Measurements from ENCODE around the gene RUNX1. TPM values are rescaled to one million over a fixed set of nuclear protein-coding genes. Genes with fewer than 3 reads are reported as not detected.

RUNX1 gene
- 10 to 100 TPM; 16.2 to 34.6 (median 26.4) TPM for total RNA-seq

DNA sequence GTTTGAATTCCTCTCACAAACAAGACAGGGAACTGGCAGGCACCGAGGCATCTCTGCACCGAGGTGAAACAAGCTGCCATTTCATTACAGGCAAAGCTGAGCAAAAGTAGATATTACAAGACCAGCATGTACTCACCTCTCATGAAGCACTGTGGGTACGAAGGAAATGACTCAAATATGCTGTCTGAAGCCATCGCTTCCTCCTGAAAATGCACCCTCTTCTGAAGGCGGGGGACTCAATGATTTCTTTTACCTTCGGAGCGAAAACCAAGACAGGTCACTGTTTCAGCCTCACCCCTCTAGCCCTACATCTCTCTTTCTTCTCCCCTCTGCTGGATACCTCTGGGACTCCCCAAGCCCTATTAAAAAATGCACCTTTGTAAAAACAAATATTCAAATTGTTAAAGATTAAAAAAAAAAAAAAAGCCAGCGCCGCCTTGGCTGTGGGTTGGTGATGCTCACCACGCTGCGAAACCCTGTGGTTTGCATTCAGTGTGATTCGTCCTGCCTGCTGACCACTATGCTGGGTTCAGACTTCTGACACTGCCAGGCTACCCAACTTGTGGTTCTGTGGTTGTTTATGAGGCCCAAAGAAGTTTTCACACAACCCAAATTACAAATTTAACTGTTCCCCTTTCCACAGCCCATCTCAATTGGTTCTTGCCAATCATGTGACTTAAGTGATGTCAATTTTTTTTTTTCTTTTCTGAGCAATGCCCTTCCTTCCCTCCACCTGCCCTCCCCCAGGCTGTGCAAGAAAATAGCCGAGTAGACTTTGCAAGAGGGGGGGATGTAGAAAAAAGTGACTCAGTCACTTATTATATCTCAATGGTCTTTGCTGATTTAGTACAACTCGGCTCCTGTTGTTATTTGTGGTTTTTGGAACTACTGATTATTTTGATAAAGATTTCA, at the start of gene RUNX1:
Gene RUNX1, minus strand, starts transcription at position 597 of the 912 bp plus-strand sequence.
- TF ChIP-seq, protein P1, sequence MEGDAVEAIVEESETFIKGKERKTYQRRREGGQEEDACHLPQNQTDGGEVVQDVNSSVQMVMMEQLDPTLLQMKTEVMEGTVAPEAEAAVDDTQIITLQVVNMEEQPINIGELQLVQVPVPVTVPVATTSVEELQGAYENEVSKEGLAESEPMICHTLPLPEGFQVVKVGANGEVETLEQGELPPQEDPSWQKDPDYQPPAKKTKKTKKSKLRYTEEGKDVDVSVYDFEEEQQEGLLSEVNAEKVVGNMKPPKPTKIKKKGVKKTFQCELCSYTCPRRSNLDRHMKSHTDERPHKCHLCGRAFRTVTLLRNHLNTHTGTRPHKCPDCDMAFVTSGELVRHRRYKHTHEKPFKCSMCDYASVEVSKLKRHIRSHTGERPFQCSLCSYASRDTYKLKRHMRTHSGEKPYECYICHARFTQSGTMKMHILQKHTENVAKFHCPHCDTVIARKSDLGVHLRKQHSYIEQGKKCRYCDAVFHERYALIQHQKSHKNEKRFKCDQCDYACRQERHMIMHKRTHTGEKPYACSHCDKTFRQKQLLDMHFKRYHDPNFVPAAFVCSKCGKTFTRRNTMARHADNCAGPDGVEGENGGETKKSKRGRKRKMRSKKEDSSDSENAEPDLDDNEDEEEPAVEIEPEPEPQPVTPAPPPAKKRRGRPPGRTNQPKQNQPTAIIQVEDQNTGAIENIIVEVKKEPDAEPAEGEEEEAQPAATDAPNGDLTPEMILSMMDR (IDR thresholded peaks at IDR 0.05; ENCODE audit: low read depth) = no peak

DNA sequence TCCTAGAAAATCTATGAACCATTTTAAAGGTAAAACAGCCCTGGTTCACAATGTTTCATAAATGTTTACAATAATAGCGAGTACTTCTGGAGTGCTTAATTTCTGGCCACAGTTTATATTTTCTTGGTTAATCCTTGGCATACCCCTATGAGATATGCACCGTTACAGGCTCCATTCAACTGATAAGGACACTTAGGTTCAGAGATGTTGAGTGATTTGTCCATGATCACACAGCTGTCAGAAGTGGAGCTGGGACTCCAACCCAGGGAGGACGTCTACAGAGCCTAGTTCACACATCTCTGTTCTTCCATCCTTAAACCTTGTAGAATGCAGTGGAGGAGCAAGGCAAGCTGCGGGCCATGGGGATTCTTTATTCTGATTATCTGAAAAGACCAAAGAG, 48.4 kb upstream of the RUNX1 start:
- TF ChIP-seq, protein P1 (IDR thresholded peaks at IDR 0.05; ENCODE audit: low read depth) = no peak

DNA sequence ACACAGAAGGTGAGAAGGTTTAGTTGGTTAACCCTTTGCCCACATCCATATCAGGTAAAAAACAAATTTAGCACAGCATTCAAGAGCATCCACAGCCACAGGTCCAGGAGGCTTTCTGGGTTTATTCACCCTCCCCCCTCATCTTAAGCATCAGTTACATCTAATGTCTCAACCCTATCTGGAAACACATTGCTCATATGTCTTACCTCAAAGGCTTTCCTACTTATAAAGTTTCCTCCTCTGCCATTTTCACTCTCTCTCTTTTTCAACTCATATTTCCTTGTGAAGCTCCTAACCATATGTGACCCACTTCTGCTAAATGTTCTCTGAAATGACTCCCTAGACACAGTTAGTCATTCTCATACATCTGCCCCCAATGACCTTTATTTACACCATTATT, 47.9 kb upstream of the RUNX1 start:
- TF ChIP-seq, protein P1 (IDR thresholded peaks at IDR 0.05; ENCODE audit: low read depth) = no peak

DNA sequence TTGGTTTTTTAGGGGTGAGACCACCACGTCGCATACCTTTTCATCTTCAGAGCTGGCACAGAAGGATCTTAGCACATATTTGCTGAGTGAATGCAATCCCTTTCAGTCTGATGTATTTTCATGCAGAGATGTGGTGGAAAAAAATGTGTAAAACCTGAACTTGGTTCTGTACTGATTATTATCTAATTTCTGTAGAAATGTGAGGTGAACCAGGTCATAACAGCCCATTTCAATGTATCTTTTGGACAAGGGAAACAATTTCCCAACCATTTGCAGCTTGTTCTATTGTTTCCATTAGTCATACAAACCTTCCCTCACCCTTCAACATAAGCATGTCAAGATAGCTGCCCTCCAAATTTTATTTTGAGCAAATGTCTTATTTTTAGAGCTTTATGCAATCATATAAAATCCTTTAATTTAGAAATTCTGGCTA, 46.8 kb upstream of the RUNX1 start:
- TF ChIP-seq, protein P1 (IDR thresholded peaks at IDR 0.05; ENCODE audit: low read depth) = no peak

DNA sequence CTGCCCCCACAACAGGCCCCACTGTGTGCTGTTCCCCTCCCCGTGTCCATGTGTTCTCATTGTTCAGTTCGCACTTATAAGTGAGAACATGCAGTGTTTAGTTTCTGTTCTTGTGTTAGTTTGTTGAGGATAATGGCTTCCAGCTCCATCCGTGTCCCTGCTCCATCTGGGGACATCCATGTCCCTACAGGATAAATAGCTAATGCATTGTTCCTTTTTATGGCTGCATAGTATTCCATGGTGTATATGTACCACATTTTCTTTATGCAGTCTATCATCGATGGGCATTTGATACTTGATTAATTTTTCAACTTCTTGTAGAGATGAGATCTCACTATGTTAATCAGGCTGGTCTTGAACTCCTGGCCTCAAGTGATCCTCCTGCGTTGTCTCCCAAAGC, 44.4 kb upstream of the RUNX1 start:
- TF ChIP-seq, protein P1 (IDR thresholded peaks at IDR 0.05; ENCODE audit: low read depth) = no peak

DNA sequence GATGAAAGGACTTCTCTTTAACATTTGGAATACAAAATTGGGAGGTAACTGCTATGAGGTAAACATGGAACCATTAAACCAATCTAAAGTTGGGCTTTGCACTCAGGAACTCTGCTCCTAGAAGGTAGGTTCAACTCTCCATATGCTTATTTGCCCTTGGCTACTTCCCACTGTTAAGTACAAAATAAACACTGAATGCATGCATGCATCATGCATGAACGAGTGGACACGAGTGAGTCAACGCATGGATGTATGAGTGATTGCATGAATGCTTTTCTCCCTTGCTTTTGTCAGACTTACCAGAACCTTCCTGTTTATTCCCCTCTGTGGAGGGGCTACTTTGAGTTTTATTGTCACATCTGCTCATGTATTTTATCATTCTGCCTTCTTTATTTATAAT, 42.4 kb upstream of the RUNX1 start:
- TF ChIP-seq, protein P1 (IDR thresholded peaks at IDR 0.05; ENCODE audit: low read depth) = no peak

DNA sequence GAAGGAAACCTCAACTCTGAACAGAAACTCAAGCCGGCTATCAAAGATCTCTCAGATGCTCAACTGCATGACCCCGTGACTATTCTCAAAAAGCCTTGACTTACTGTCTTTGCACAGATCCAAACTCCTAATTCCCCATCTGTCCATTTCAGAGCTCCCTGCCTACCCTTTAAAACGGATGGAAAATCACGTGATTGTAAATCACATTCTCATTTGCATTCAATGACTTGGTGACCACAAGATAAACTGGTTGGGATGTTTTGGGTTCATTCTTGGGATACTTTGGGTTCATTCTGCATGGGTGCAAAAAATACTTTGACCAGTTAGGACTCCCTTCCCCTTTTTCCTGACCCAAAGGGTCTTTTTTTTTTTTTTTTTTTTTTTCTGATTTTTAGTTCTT, 41.3 kb upstream of the RUNX1 start:
- TF ChIP-seq, protein P1 (IDR thresholded peaks at IDR 0.05; ENCODE audit: low read depth) = no peak

Measured in subcutaneous adipose tissue (tissue), 4 donors.